Measurements from ENCODE around the gene PDXDC1.

DNA sequence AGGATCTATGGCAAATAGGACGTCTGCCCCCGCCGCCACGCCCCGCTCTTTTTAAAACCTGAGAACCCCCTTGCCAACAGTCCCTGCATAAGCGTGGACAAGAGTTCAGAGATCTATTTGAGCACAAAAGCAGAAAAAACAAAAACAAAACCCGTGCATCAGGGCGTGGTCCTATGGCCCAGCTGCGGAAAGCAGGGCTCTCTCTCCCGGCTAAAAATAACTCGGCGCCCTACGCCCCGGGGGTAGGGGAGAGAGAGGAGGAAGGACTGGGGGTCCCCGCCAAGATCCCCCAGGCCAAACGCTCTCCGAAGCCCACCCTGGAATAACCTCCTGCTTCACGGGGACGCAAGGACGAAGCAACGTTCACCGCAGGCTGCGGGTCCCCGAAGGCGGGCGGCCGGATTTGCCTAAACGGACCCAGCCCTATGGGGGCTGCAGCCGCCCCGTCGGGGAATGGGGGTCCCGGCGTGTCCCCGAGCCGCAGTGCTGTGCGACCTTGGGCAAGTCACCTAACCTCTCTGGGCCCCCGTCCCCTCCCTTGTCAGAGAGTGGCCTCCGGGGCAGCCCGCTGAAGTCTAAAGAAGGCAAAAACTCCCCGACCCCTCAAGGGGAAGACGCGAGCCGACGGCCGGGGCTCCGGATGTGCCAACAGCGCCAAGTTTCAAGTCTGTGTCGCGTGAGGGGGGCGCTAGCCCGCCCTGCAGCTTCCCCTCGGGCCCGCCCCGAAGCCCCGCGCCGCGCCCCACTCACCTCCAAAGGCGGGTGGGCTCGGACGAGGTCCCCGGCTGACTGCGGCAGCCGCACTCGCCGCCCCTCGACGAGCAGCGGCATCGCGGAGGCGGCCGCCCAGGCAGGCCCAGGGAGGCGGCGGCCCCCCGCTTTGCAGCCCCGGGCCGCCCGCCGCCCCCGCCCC, 80.6 kb downstream of the PDXDC1 start:
- TF ChIP-seq, protein P1, sequence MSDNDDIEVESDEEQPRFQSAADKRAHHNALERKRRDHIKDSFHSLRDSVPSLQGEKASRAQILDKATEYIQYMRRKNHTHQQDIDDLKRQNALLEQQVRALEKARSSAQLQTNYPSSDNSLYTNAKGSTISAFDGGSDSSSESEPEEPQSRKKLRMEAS (IDR thresholded peaks at IDR 0.05), result no peak; the same call in 1 of the 2 replicates
- TF ChIP-seq, protein P2, sequence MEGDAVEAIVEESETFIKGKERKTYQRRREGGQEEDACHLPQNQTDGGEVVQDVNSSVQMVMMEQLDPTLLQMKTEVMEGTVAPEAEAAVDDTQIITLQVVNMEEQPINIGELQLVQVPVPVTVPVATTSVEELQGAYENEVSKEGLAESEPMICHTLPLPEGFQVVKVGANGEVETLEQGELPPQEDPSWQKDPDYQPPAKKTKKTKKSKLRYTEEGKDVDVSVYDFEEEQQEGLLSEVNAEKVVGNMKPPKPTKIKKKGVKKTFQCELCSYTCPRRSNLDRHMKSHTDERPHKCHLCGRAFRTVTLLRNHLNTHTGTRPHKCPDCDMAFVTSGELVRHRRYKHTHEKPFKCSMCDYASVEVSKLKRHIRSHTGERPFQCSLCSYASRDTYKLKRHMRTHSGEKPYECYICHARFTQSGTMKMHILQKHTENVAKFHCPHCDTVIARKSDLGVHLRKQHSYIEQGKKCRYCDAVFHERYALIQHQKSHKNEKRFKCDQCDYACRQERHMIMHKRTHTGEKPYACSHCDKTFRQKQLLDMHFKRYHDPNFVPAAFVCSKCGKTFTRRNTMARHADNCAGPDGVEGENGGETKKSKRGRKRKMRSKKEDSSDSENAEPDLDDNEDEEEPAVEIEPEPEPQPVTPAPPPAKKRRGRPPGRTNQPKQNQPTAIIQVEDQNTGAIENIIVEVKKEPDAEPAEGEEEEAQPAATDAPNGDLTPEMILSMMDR (IDR thresholded peaks at IDR 0.05 in 2 of 3, conservative IDR thresholded peaks at IDR 0.05 in 1 of 3; ENCODE audit: borderline replicate concordance in 1 of 3, insufficient read depth in 1 of 3, low read depth in 2 of 3, low read length in 2 of 3), result peak in 1 of 3 experiments; percentile 9; a peak in 1 of 6 replicates
- TF ChIP-seq REST (IDR thresholded peaks at IDR 0.05; ENCODE audit: low read depth) (no peak), YY1 (IDR thresholded peaks at IDR 0.05; ENCODE audit: extremely low read depth, insufficient replicate concordance, low read depth, low read length) (no peak), ATF3 (IDR thresholded peaks at IDR 0.05) (no peak), POLR2AphosphoS5 (IDR thresholded peaks at IDR 0.05; ENCODE audit: low read depth, low read length) (no peak; the same call in 1 of the 2 replicates), EZH2phosphoT487 (IDR thresholded peaks at IDR 0.05; ENCODE audit: borderline replicate concordance) (no peak), TCF7L2 (IDR thresholded peaks at IDR 0.05; ENCODE audit: borderline replicate concordance, extremely low read depth, insufficient read depth, insufficient read length) (no peak), EGR1 (IDR thresholded peaks at IDR 0.05; ENCODE audit: low read depth) (no peak), POLR2A (IDR thresholded peaks at IDR 0.05; ENCODE audit: borderline replicate concordance, extremely low read depth, insufficient read depth, insufficient read length) (no peak), SIN3A (IDR thresholded peaks at IDR 0.05; ENCODE audit: low read depth) (no peak), EZH2 (IDR thresholded peaks at IDR 0.05) (no peak)
